Peyer's patch (tissue), 4 donors: ENCODE results near the gene RAD51B. TPM values are rescaled to one million over a fixed set of nuclear protein-coding genes. Genes with fewer than 3 reads are reported as not detected.
"Not testable (repeated sequence)": the region's sequence is repeated elsewhere in the genome, so short reads cannot be mapped to it uniquely, and the experiment has no call there.

Source experiments
- DNase-seq, 3 donors: peaks; one replicate each; pipeline ENCODE4 v3.0.0-alpha.2; 2017 to 2019
- H3K27ac ChIP-seq, 4 donors: fragments of 200-600 bp; sonication (generic); one replicate each; pipeline ENCODE4 v1.5.1; 2016 to 2019
- H3K27me3 ChIP-seq, 2 donors: fragments of 200-600 bp; sonication (generic); one replicate each; pipeline ENCODE4 v1.5.1; 2019
- H3K36me3 ChIP-seq, 3 donors: fragments of 200-600 bp; sonication (generic); one replicate each; pipeline ENCODE4 v1.5.1; 2016 to 2019
- H3K4me1 ChIP-seq, 4 donors: fragments of 200-600 bp; sonication (generic); one replicate each; pipeline ENCODE4 v1.5.1; 2016 to 2019
- H3K4me3 ChIP-seq, 4 donors: fragments of 200-600 bp; sonication (generic); 1 replicate in 3 of 4; 2 replicates in 1 of 4; pipeline ENCODE4 v1.5.1; 2016 to 2019; ENCODE audit warnings: mild to moderate bottlenecking in 1 of 4
- H3K9me3 ChIP-seq, 4 donors: fragments of 200-600 bp; sonication (generic); one replicate each; pipeline ENCODE4 v1.5.1; 2016 to 2019; ENCODE audit warnings: mild to moderate bottlenecking in 1 of 4
- POLR2A ChIP-seq, 2 donors: fragments of 450-650 bp; IDR thresholded peaks; one replicate each; pipeline ENCODE4 v1.5.1; 2017; ENCODE audit warnings: antibody characterized with exemption in 2 of 2, mild to moderate bottlenecking in 2 of 2, moderate library complexity in 2 of 2
- total RNA-seq, 4 donors: library from RNA; depleted of rRNA; stranded (reverse); fragments of >200 nt; gene quantifications; one replicate each; pipeline ENCODE4 v1.1.0, GENCODE V29; 2016
- TF ChIP-seq, protein P1 (sequence below), 6 experiments: fragments of 450-650 bp in 4 of 6; fragments of 200-600 bp in 2 of 6; sonication (generic) in 1 of 6; IDR thresholded peaks; one replicate each; pipeline ENCODE4 v1.5.1; 2017 to 2019; ENCODE audit warnings: antibody characterized with exemption in 6 of 6, mild to moderate bottlenecking in 3 of 6, moderate library complexity in 1 of 6

RAD51B gene
- total RNA-seq, 4 donors from 2014 or later: 12.6 to 103 (median 33.1) TPM

DNA sequence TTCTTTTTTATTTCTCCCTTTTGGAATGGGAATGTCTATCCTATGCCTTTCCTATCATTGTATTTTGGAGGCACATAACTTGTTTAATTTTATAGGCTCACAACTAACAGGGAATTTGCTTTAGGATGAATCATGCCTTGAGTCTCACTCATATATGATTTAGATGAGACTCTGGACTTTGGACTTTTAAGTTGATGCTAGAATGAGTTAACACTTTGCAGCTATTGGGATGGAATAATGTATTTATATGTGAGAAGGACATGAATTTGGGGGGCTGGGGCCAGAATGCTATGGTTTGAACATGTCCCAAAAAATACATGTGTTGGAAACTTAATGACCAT, 607.9 kb downstream of the RAD51B start:
- TF ChIP-seq POLR2A (IDR thresholded peaks at IDR 0.05): no peak
- TF ChIP-seq, protein P1, sequence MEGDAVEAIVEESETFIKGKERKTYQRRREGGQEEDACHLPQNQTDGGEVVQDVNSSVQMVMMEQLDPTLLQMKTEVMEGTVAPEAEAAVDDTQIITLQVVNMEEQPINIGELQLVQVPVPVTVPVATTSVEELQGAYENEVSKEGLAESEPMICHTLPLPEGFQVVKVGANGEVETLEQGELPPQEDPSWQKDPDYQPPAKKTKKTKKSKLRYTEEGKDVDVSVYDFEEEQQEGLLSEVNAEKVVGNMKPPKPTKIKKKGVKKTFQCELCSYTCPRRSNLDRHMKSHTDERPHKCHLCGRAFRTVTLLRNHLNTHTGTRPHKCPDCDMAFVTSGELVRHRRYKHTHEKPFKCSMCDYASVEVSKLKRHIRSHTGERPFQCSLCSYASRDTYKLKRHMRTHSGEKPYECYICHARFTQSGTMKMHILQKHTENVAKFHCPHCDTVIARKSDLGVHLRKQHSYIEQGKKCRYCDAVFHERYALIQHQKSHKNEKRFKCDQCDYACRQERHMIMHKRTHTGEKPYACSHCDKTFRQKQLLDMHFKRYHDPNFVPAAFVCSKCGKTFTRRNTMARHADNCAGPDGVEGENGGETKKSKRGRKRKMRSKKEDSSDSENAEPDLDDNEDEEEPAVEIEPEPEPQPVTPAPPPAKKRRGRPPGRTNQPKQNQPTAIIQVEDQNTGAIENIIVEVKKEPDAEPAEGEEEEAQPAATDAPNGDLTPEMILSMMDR (IDR thresholded peaks at IDR 0.05): no peak
- no peak overlapping the region for H3K27ac ChIP-seq
- no peak for DNase-seq

DNA sequence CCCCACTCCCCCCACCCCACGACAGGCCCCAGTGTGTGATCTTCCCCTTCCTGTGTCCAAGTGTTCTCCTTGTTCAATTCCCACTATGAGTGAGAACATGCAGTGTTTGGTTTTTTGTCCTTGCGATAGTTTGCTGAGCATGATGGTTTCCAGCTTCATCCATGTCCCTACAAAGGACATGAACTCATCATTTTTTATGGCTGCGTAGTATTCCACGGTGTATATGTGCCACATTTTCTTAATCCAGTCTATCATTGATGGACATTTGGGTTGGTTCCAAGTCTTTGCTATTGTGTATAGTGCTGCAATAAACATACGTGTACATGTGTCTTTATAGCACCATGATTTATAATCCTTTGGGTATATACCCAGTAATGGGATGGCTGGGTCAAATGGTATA, 609.3 kb downstream of the RAD51B start:
- H3K4me3 ChIP-seq, H3K27ac ChIP-seq, H3K36me3 ChIP-seq, H3K4me1 ChIP-seq, H3K9me3 ChIP-seq, DNase-seq, H3K27me3 ChIP-seq: not testable (repeated sequence)

More for the DNA sequence above, 607.9 kb downstream of the RAD51B start:
- Histone ChIP-seq H3K9me3 (no peaks in the 10 kb centered on the region), H3K4me3 (no peak overlapping the region), H3K27me3 (no peaks in the 10 kb centered on the region), H3K36me3 (no peaks in the 10 kb centered on the region), H3K4me1 (no peaks in the 10 kb centered on the region)

DNA sequence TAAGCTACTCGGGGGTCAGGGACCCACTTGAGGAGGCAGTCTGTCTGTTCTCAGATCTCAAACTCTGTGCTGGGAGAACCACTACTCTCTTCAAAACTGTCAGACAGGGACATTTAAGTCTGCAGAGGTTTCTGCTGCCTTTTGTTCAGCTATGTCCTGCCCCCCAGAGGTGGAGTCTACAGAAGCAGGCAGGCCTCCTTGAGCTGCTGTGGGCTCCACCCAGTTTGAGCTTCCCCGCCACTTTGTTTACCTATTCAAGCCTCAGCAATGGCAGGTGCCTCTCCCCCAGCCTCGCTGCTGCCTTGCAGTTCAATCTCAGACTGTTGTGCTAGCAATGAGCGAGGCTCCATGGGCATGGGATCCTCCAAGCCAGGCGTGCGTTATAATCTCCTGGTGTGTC, 614.6 kb downstream of the RAD51B start:
- not testable (repeated sequence) for H3K4me1 ChIP-seq, H3K4me3 ChIP-seq, DNase-seq, H3K27me3 ChIP-seq, H3K36me3 ChIP-seq, H3K9me3 ChIP-seq, H3K27ac ChIP-seq

DNA sequence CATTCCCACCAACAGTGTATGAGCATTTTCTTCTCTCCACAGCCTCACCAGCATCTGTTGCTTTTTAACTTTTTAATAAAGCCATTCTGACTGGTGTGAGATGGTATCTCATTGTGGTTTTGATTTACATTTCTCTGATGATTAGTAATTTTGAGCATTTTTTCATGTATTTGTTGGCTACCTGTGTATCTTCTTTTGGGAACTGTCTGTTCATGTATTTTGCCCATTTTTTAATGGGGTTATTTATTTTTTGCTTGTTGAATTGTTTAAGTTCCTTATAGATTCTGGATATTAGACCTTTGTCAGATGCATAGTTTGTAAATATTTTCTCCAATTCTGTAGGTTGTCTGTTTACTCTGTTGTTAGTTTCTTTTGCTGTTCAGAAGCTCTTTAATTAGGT, 616.1 kb downstream of the RAD51B start:
- not testable (repeated sequence) for H3K4me1 ChIP-seq, H3K9me3 ChIP-seq, H3K36me3 ChIP-seq, DNase-seq, H3K4me3 ChIP-seq, H3K27ac ChIP-seq, H3K27me3 ChIP-seq

DNA sequence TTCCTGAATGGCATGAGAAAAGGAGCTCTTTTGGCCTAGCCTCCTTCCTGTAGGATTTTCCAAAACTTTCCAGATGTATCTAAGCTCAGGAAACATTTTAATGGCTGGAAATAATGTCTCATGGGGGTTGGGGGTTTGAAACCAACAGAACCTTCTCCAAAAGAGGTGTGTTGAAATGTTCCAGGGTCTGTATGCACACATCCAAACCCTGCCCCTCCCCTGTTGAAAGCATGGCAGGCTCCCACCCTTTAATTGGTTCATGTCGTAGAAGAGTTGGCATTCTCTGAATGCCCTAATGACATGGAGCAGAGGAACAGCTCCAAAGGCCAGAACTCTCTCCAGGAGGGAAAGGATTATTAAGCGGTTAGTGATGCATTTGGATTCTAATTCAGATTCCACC, 620.1 kb downstream of the RAD51B start:
- TF ChIP-seq POLR2A (IDR thresholded peaks at IDR 0.05): no peak
- TF ChIP-seq, protein P1 (IDR thresholded peaks at IDR 0.05): no peak
- Histone ChIP-seq H3K4me1 (no peaks in the 10 kb centered on the region), H3K27me3 (no peaks in the 10 kb centered on the region), H3K9me3 (no peaks in the 10 kb centered on the region), H3K27ac (no peak overlapping the region), H3K4me3 (no peak overlapping the region), H3K36me3 (no peaks in the 10 kb centered on the region)
- DNase-seq: no peak

DNA sequence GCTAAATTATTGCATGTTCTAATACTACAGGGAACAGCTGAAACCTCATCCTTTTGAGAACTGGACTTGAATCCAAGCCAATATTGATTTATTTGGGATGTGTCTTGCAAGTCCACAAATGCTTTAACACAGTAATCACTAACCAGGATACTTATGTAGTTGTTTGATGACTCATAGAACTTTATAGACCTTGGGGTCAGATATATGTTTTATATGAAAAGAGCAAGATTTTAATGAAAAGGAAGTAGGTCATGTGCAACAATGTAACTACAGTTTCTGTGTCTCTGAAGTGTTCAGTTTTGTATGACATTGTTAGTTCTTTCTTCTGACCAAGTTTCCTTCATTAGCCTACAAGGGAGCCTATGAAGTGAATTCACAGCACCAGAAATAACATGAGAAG, 621.2 kb downstream of the RAD51B start:
- TF ChIP-seq, protein P1 (IDR thresholded peaks at IDR 0.05): no peak
- no peak for TF ChIP-seq POLR2A (IDR thresholded peaks at IDR 0.05)
- Histone ChIP-seq H3K27me3 (no peaks in the 10 kb centered on the region), H3K4me3 (no peak overlapping the region), H3K36me3 (no peaks in the 10 kb centered on the region), H3K9me3 (no peaks in the 10 kb centered on the region), H3K27ac (no peak overlapping the region), H3K4me1 (no peaks in the 10 kb centered on the region)
- DNase-seq: no peak

DNA sequence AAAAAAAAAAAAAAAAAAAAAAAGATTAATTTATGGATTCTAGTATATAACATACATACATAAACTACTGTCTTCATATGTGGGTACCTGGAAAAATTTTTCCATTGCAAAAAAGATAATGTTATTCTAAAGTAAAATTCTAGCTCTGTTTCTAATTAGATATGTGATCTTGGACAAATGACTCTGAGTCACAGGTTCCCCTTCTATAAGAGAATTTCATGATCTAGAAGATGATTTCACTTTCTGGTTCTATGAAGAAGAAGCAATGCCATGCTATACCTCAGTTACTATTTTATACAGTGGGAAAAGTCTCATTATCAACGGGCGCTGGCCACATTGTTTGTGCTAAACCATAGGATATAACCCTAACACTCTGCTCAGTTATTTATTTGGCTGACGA, 622.0 kb downstream of the RAD51B start:
- TF ChIP-seq POLR2A (IDR thresholded peaks at IDR 0.05): no peak
- TF ChIP-seq, protein P1 (IDR thresholded peaks at IDR 0.05): no peak
- Histone ChIP-seq H3K4me1 (no peaks in the 10 kb centered on the region), H3K9me3 (no peaks in the 10 kb centered on the region), H3K27ac (no peak overlapping the region), H3K4me3 (no peak overlapping the region), H3K27me3 (no peaks in the 10 kb centered on the region), H3K36me3 (no peaks in the 10 kb centered on the region)
- no peak for DNase-seq
